Measurements from ENCODE around the gene SCGN. TPM values are rescaled to one million over a fixed set of nuclear protein-coding genes. Genes with fewer than 3 reads are reported as not detected.

SCGN gene
- total and polyA plus RNA-seq, 2 of the 4 experiments (the other 2 are of a cell fraction) = not detected

DNA sequence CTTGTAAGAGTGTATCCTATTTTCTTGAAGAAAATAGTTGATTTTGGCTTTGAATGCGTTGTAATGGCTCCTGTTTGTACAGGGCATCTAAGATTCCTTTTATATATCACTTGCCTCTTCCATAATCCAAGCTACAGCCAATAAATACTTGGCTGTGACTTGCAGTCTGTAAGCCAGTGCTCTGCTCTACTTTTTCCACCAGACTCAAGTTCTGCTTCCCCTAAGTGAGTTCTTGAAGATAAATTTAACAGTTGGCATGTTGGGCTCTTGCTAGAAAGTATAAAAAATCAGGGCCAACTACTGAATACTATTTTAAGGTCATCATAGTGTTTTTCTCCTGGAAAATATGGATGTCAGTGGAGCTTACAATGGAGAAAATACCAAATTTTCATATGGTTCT lies 36.5 kb upstream of the SCGN start:
- H4K5ac ChIP-seq (ENCODE audit: low read depth, low read length) = no peak overlapping the region
- ATAC-seq (ENCODE audit: low read depth) (no peak), DNase-seq (no peak)
- no peak overlapping the region for H3K23ac ChIP-seq (ENCODE audit: low read depth, low read length)
- H3K4me2 ChIP-seq (ENCODE audit: low read depth, low read length) = no peak overlapping the region
- no peaks in the 10 kb centered on the region for H4K20me1 ChIP-seq (ENCODE audit: insufficient read depth, low read length)
- dilution Hi-C loops (cut with HindIII; ENCODE audit: low sequenced_read_pairs, unreplicated experiment) = no loop called here
- H2AFZ ChIP-seq (replicated peaks; ENCODE audit: low read length, poor library complexity) = no peak overlapping the region
- ChIA-PET POLR2A (ENCODE audit: unreplicated experiment) (no interaction called here), CTCF (no interaction called here)
- no peak overlapping the region for H3K14ac ChIP-seq (replicated peaks; ENCODE audit: low read depth, low read length)
- no peak overlapping the region for H4K8ac ChIP-seq (ENCODE audit: low read depth in 2 of 2, low read length in 2 of 2)
- no peak overlapping the region for H3K27ac ChIP-seq (ENCODE audit: insufficient read depth, low read length)
- in situ Hi-C loops (cut with MboI; ENCODE audit: low sequenced_read_pairs) = loop anchor here (25.0 kb wide), 1 partner anchor 1028 kb away; no protein-coding TSS in a partner anchor
- no TSS peak for BruUV-seq (replicated peaks)
- no peak overlapping the region for H2BK120ac ChIP-seq (ENCODE audit: low read depth, low read length)
- no peaks in the 10 kb centered on the region for H3K9me1 ChIP-seq (ENCODE audit: insufficient read depth, low read length)
- no peaks in the 10 kb centered on the region for H3K36me3 ChIP-seq (ENCODE audit: control insufficient read depth, insufficient read depth, low read length)
- no peak overlapping the region for H4K91ac ChIP-seq (ENCODE audit: insufficient read depth, low read depth, low read length)
- no peak overlapping the region for H2BK15ac ChIP-seq (ENCODE audit: low read depth, low read length)
- no CpG with 5 or more reads among the region's 1 CpG for WGBS, 2 experiments (ENCODE audit: extremely low coverage in 2 of 2, insufficient read length in 1 of 2)
- H3K4ac ChIP-seq (ENCODE audit: low read depth, low read length) = no peak overlapping the region
- no peaks in the 10 kb centered on the region for H3K4me1 ChIP-seq (ENCODE audit: control insufficient read depth, insufficient read depth, low read length)
- no peak overlapping the region for H2AK5ac ChIP-seq (ENCODE audit: low read depth, low read length)
- TF ChIP-seq MAFK (IDR thresholded peaks at IDR 0.05; ENCODE audit: low read depth, low read length) (no peak), RCOR1 (IDR thresholded peaks at IDR 0.05; ENCODE audit: insufficient replicate concordance, low read length) (no peak), POLR2A (IDR thresholded peaks at IDR 0.05; ENCODE audit: low read depth, low read length) (no peak), BHLHE40 (IDR thresholded peaks at IDR 0.05; ENCODE audit: low read depth, low read length) (no peak), RFX5 (IDR thresholded peaks at IDR 0.05; ENCODE audit: low read depth, low read length) (no peak), SMC3 (IDR thresholded peaks at IDR 0.05; ENCODE audit: low read depth, low read length) (no peak), FOS (IDR thresholded peaks at IDR 0.05; ENCODE audit: low read depth, low read length) (no peak), CHD1 (IDR thresholded peaks at IDR 0.05; ENCODE audit: low read depth, low read length) (no peak), MXI1 (IDR thresholded peaks at IDR 0.05; ENCODE audit: borderline replicate concordance, low read depth, low read length) (no peak), RAD21 (IDR thresholded peaks at IDR 0.05; ENCODE audit: low read length) (no peak), CEBPB (IDR thresholded peaks at IDR 0.05; ENCODE audit: low read depth, low read length) (no peak), NFE2L2 (IDR thresholded peaks at IDR 0.05; ENCODE audit: low read depth, low read length) (no peak), MAZ (IDR thresholded peaks at IDR 0.05; ENCODE audit: borderline replicate concordance, low read depth, low read length) (no peak)
- TF ChIP-seq, protein P1, sequence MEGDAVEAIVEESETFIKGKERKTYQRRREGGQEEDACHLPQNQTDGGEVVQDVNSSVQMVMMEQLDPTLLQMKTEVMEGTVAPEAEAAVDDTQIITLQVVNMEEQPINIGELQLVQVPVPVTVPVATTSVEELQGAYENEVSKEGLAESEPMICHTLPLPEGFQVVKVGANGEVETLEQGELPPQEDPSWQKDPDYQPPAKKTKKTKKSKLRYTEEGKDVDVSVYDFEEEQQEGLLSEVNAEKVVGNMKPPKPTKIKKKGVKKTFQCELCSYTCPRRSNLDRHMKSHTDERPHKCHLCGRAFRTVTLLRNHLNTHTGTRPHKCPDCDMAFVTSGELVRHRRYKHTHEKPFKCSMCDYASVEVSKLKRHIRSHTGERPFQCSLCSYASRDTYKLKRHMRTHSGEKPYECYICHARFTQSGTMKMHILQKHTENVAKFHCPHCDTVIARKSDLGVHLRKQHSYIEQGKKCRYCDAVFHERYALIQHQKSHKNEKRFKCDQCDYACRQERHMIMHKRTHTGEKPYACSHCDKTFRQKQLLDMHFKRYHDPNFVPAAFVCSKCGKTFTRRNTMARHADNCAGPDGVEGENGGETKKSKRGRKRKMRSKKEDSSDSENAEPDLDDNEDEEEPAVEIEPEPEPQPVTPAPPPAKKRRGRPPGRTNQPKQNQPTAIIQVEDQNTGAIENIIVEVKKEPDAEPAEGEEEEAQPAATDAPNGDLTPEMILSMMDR (conservative IDR thresholded peaks at IDR 0.05; ENCODE audit: low read depth, low read length) = no peak
- TF ChIP-seq, protein P2, sequence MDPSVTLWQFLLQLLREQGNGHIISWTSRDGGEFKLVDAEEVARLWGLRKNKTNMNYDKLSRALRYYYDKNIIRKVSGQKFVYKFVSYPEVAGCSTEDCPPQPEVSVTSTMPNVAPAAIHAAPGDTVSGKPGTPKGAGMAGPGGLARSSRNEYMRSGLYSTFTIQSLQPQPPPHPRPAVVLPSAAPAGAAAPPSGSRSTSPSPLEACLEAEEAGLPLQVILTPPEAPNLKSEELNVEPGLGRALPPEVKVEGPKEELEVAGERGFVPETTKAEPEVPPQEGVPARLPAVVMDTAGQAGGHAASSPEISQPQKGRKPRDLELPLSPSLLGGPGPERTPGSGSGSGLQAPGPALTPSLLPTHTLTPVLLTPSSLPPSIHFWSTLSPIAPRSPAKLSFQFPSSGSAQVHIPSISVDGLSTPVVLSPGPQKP (IDR thresholded peaks at IDR 0.05; ENCODE audit: borderline replicate concordance, low read depth, low read length) = no peak
- TF ChIP-seq, protein P3, sequence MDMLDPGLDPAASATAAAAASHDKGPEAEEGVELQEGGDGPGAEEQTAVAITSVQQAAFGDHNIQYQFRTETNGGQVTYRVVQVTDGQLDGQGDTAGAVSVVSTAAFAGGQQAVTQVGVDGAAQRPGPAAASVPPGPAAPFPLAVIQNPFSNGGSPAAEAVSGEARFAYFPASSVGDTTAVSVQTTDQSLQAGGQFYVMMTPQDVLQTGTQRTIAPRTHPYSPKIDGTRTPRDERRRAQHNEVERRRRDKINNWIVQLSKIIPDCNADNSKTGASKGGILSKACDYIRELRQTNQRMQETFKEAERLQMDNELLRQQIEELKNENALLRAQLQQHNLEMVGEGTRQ (IDR thresholded peaks at IDR 0.05; ENCODE audit: low read depth, low read length) = no peak
- H3K18ac ChIP-seq (ENCODE audit: low read depth, low read length) = no peak overlapping the region
- H2BK20ac ChIP-seq (ENCODE audit: low read depth, low read length) = no peak overlapping the region
- intact Hi-C loops (cut with micrococcal nuclease) = no loop called here
- no peak overlapping the region for H2BK5ac ChIP-seq (ENCODE audit: low read depth, low read length, poor library complexity, severe bottlenecking)
- H3K79me1 ChIP-seq (ENCODE audit: low read depth in 1 of 2, low read length in 2 of 2) = no peaks in the 10 kb centered on the region
- H3K4me3 ChIP-seq (ENCODE audit: insufficient read depth, low read depth, low read length) = no peak overlapping the region
- no peak overlapping the region for H3K9ac ChIP-seq (ENCODE audit: low read depth, low read length)
- no peaks in the 10 kb centered on the region for H3K9me3 ChIP-seq (ENCODE audit: control insufficient read depth, insufficient read depth, low read length)
- no peak overlapping the region for H2AK9ac ChIP-seq (replicated peaks; ENCODE audit: low read depth, low read length, poor library complexity)
- no peak overlapping the region for H3K56ac ChIP-seq (ENCODE audit: extremely low read depth, insufficient read depth, low read length)
- H3K27me3 ChIP-seq (ENCODE audit: control insufficient read depth, insufficient read depth, low read length) = no peaks in the 10 kb centered on the region
